GM12878 (cell line): ENCODE data around the gene EME2. TPM values are rescaled to one million over a fixed set of nuclear protein-coding genes. Genes with fewer than 3 reads are reported as not detected.

Experiments
- ATAC-seq: fragments of 200-7000 bp; cut with Tn5 transposase; 3 replicates; pipeline ENCODE4 v1.9.1; 2020; ENCODE audit warnings: mild to moderate bottlenecking, moderate library complexity
- BruUV-seq: library from RNA; stranded (reverse); fragments of 400-500 nt; replicated peaks from 2 replicates; lab custom pipeline; 2021; lab: Mats Ljungman, UMichigan
- CTCF ChIA-PET: fragments of 300-600 bp; sonication (Branson Sonifier 250); formaldehyde crosslinking; extraction: SDS; loops from one replicate; lab custom pipeline; 2021; ENCODE audit warnings: inconsistent platforms; lab: Yijun Ruan, JAX
- POLR2A ChIA-PET: fragments of 350-600 bp; formaldehyde crosslinking; extraction: SDS; loops from one replicate; lab custom pipeline; 2021; ENCODE audit warnings: inconsistent platforms; lab: Charles Lee
- RAD21 ChIA-PET: fragments of 300-600 bp; sonication (Branson Sonifier 250); formaldehyde crosslinking; loops from one replicate; lab custom pipeline; 2023; ENCODE audit warnings: antibody characterized with exemption; ENCODE audit not compliant: unreplicated experiment; lab: Charles Lee
- SMC1A ChIA-PET: fragments of 300-600 bp; sonication (Branson Sonifier 250); formaldehyde crosslinking; loops from one replicate; lab custom pipeline; 2023; ENCODE audit not compliant: unreplicated experiment, uncharacterized antibody; lab: Charles Lee
- DNase-seq: peaks from one replicate; pipeline ENCODE4 v3.0.0-alpha.2; 2011; ENCODE audit warnings: low read depth, low spot score
- FAIRE-seq: peaks from 3 replicates; lab custom pipeline; 2011; peaks lifted over from hg19 to GRCh38; lab: Jason Lieb, UNC
- H2AFZ ChIP-seq: 2 replicates; pipeline ENCODE4 v1.6.0; 2011; ENCODE audit warnings: low read depth, low read length, control low read depth; ENCODE audit not compliant: control insufficient read depth
- H3K27ac ChIP-seq: 2 replicates; pipeline ENCODE4 v1.5.1; 2011; ENCODE audit warnings: control low read depth; ENCODE audit not compliant: control insufficient read depth, insufficient read depth
- H3K27me3 ChIP-seq, 2 experiments: replicated peaks in 1 of 2; 2 replicates each; pipeline versions ENCODE4 v1.6.0 to v1.6.1; 2011; ENCODE audit warnings: low read length in 1 of 2; ENCODE audit not compliant: control insufficient read depth in 2 of 2, insufficient read depth in 2 of 2
- H3K36me3 ChIP-seq, 2 experiments: 2 replicates each; pipeline ENCODE4 v1.5.1; 2011; ENCODE audit warnings: low read length in 1 of 2; ENCODE audit not compliant: control insufficient read depth in 2 of 2, insufficient read depth in 2 of 2
- H3K4me1 ChIP-seq: 2 replicates; pipeline ENCODE4 v1.6.1; 2011; ENCODE audit warnings: mild to moderate bottlenecking, low read length, moderate library complexity, mixed read lengths; ENCODE audit not compliant: control insufficient read depth, insufficient read depth
- H3K4me2 ChIP-seq: 2 replicates; pipeline ENCODE4 v1.6.0; 2011; ENCODE audit warnings: control low read depth; ENCODE audit not compliant: control insufficient read depth, insufficient read depth
- H3K4me3 ChIP-seq: fragments of 200-600 bp; sonication (generic); 2 replicates; pipeline ENCODE4 v1.5.1; 2016
- H3K79me2 ChIP-seq: 2 replicates; pipeline ENCODE4 v1.6.0; 2011; ENCODE audit warnings: low read length; ENCODE audit not compliant: control insufficient read depth, insufficient read depth
- H3K9ac ChIP-seq: 2 replicates; pipeline ENCODE4 v1.8.0; 2011; ENCODE audit warnings: low read length, control low read depth, mixed read lengths; ENCODE audit not compliant: control insufficient read depth, insufficient read depth
- H3K9me3 ChIP-seq: replicated peaks from 3 replicates; pipeline ENCODE4 v1.5.1; 2011; ENCODE audit warnings: mild to moderate bottlenecking, low read length; ENCODE audit not compliant: control insufficient read depth, insufficient read depth
- H4K20me1 ChIP-seq: 2 replicates; pipeline ENCODE4 v1.6.0; 2011; ENCODE audit not compliant: control insufficient read depth, insufficient read depth
- CHD1 ChIP-seq: IDR thresholded peaks from 2 replicates; pipeline ENCODE4 v1.6.1; 2012; ENCODE audit warnings: low read depth, low read length, improper control_type of control experiment
- CUX1 ChIP-seq: IDR thresholded peaks from 2 replicates; pipeline ENCODE4 v1.6.1; 2012; ENCODE audit warnings: improper control_type of control experiment, low read depth, low read length; ENCODE audit not compliant: insufficient replicate concordance
- ETV6 ChIP-seq, 2 experiments: fragments of 450-650 bp in 1 of 2; IDR thresholded peaks in 1 of 2; conservative IDR thresholded peaks in 1 of 2; 2 replicates each; pipeline ENCODE4 v1.6.1; 2014; ENCODE audit warnings: antibody characterized with exemption in 1 of 2, borderline replicate concordance in 1 of 2, low read depth in 1 of 2, mild to moderate bottlenecking in 1 of 2, moderate library complexity in 1 of 2
- LARP7 ChIP-seq: fragments of 450-650 bp; IDR thresholded peaks from 2 replicates; pipeline ENCODE4 v1.6.1; 2017; ENCODE audit warnings: mild to moderate bottlenecking
- NR2F1 ChIP-seq: fragments of 450-650 bp; conservative IDR thresholded peaks from 2 replicates; pipeline ENCODE4 v1.6.1; 2017; ENCODE audit warnings: mild to moderate bottlenecking
- PAX5 ChIP-seq: IDR thresholded peaks from 2 replicates; pipeline ENCODE4 v1.6.1; 2011; ENCODE audit warnings: low read depth, low read length, borderline replicate concordance
- POLR2A ChIP-seq: IDR thresholded peaks from 2 replicates; pipeline ENCODE4 v1.6.1; 2011; ENCODE audit warnings: low read depth, mild to moderate bottlenecking, low read length
- ZNF622 ChIP-seq: fragments of 450-650 bp; IDR thresholded peaks from 2 replicates; pipeline ENCODE4 v1.6.1; 2017; ENCODE audit warnings: mild to moderate bottlenecking, inconsistent platforms
- WGBS: methylation state at CpG from one replicate; pipeline ENCODE4 v1.1.6; 2016; ENCODE audit warnings: low lambda C conversion rate; ENCODE audit not compliant: insufficient replicate concordance, insufficient coverage; ENCODE audit errors: missing lambda C conversion rate; 5-methylcytosine and 5-hydroxymethylcytosine counted together
- in situ Hi-C: fragments of 300-500 bp; cut with MboI; formaldehyde crosslinking; loops from 9 replicates; pipeline ENCODE4 v1.14.3; 2018; ENCODE audit warnings: mixed read lengths
- intact Hi-C: fragments of 100-400 bp; cut with micrococcal nuclease; formaldehyde crosslinking; loops from one replicate; pipeline ENCODE4 v1.14.2; 2022; ENCODE audit not compliant: unreplicated experiment
- polyA plus RNA-seq, 11 experiments: library from polyadenylated mRNA; depleted of rRNA in 4 of 11; unstranded in 6 of 11; stranded (reverse) in 5 of 11; fragments of >200 nt; fragmentation: Nextera tagmentation in 4 of 11; fragmentation: Illumina TruSeq in 1 of 11; extraction: Ambion mirVana in 4 of 11; extraction: Trizol in 1 of 11; gene quantifications; 1 replicate in 1 of 11; 2 replicates in 10 of 11; pipeline versions ENCODE4 v1.2.1 to v1.2.3, GENCODE V29; 2011 to 2016; ENCODE audit warnings: inconsistent platforms in 2 of 11, missing spikeins in 2 of 11, low read depth in 1 of 11
- total RNA-seq, 4 experiments: library from RNA; depleted of rRNA in 3 of 4; stranded (reverse); fragments of >200 nt in 3 of 4; fragmentation: Illumina TruSeq in 1 of 4; extraction: Trizol in 1 of 4; gene quantifications; 2 replicates each; pipeline versions ENCODE4 v1.2.1 to v1.2.3, GENCODE V29; 2013 to 2021
- TF ChIP-seq, protein P1 (sequence below): IDR thresholded peaks from 2 replicates; pipeline ENCODE4 v1.6.1; 2011; ENCODE audit warnings: low read depth, mild to moderate bottlenecking, low read length, moderate library complexity, borderline replicate concordance; ENCODE audit errors: extremely low read depth
- TF ChIP-seq, protein P2 (sequence below): IDR thresholded peaks from 2 replicates; pipeline ENCODE4 v1.6.1; 2012; ENCODE audit warnings: low read depth, low read length, improper control_type of control experiment

Gene EME2
- total and polyA plus RNA-seq, 10 of the 15 experiments (the other 5 are each of a cell fraction or from before 2014, with no cell fraction given) = 0.29 to 16.9 (median 4.1) TPM

- Histone ChIP-seq H3K4me2 (no peak overlapping the region), H3K27ac (no peak overlapping the region), H3K9ac (no peak overlapping the region), H2AFZ (no peak overlapping the region), H3K79me2 (peaks cover 15% of the 10 kb centered on the region), H3K27me3 (no peaks in the 10 kb centered on the region), H4K20me1 (no peaks in the 10 kb centered on the region), H3K4me1 (peaks cover under 1% of the 10 kb centered on the region; the same call in 1 of the 2 replicates), H3K9me3 (no peaks in the 10 kb centered on the region), H3K4me3 (no peak overlapping the region), H3K36me3 (peaks cover 5 to 9% of the 10 kb centered on the region in 2 experiments; a peak in 3 of 4 replicates)
- ChIA-PET POLR2A (no interaction called here), CTCF (no interaction called here), RAD21 (no interaction called here), SMC1A (no interaction called here)
- FAIRE-seq (no peak), ATAC-seq (no peak), DNase-seq (no peak)
- no peak for TF ChIP-seq LARP7
- TF ChIP-seq POLR2A = peak; percentile 39; the same call in 1 of the 2 replicates
- BruUV-seq = no TSS peak
- in situ Hi-C loops = no loop called here
- intact Hi-C loops = no loop called here
- WGBS = 95% methylated on average over 49 of the region's 51 CpGs
Measured at GRCh38 chr16:1786242-1787055, 13.8 kb downstream of the EME2 start.

DNA sequence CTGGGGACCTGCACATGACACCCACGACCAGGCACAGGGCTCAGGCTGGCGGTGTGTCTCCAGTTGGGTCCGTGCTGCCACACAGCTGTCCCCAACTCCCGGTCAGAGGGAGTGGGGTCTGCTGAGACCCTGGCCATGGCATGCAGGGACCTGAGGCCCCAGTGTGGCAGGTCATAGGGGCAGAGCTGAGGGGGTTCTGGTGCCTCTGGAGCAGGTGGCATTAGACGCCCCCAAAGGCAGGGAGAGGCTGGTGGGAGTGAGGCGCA, 14.4 kb downstream of the EME2 start:
- Histone ChIP-seq H3K27me3 (no peaks in the 10 kb centered on the region), H4K20me1 (no peaks in the 10 kb centered on the region), H3K4me3 (no peak overlapping the region), H3K4me2 (no peak overlapping the region), H3K4me1 (no peaks in the 10 kb centered on the region), H3K27ac (no peak overlapping the region), H3K9ac (no peak overlapping the region), H3K9me3 (no peaks in the 10 kb centered on the region), H3K79me2 (peaks cover 15% of the 10 kb centered on the region), H2AFZ (no peak overlapping the region), H3K36me3 (peaks cover 5 to 12% of the 10 kb centered on the region in 2 experiments; a peak in 3 of 4 replicates)
- intact Hi-C loops = no loop called here
- no TSS peak for BruUV-seq
- 70% methylated on average over 6 of the region's 6 CpGs for WGBS
- no peak for FAIRE-seq
- ATAC-seq = no peak
- POLR2A ChIA-PET = no interaction called here
- in situ Hi-C loops = no loop called here
- SMC1A ChIA-PET = no interaction called here
- CTCF ChIA-PET = no interaction called here
- RAD21 ChIA-PET = no interaction called here
- DNase-seq = no peak
- TF ChIP-seq, protein P1, sequence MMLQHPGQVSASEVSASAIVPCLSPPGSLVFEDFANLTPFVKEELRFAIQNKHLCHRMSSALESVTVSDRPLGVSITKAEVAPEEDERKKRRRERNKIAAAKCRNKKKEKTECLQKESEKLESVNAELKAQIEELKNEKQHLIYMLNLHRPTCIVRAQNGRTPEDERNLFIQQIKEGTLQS = no peak
- TF ChIP-seq ZNF622 = no peak
- TF ChIP-seq CUX1 = no peak
- TF ChIP-seq ETV6 (conservative IDR thresholded peaks at IDR 0.05 in 1 of 2, IDR thresholded peaks at IDR 0.05 in 1 of 2; ENCODE audit: borderline replicate concordance in 1 of 2, low read depth in 1 of 2) = no peak
- no peak for TF ChIP-seq PAX5
- TF ChIP-seq NR2F1 = no peak
- TF ChIP-seq, protein P2, sequence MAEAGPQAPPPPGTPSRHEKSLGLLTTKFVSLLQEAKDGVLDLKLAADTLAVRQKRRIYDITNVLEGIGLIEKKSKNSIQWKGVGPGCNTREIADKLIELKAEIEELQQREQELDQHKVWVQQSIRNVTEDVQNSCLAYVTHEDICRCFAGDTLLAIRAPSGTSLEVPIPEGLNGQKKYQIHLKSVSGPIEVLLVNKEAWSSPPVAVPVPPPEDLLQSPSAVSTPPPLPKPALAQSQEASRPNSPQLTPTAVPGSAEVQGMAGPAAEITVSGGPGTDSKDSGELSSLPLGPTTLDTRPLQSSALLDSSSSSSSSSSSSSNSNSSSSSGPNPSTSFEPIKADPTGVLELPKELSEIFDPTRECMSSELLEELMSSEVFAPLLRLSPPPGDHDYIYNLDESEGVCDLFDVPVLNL = no peak
- no peak for TF ChIP-seq CHD1
